GM18505 (cell line): Measurements from ENCODE around the gene RNU7-1.
A peak's percentile ranks its signal among the peaks of the same experiment; 100 is the strongest.

ENCODE experiments used
- ATAC-seq: cut with Tn5 transposase; IDR thresholded peaks from one replicate; pipeline ENCODE4 v1.9.1; 2021; ENCODE audit not compliant: unreplicated experiment
- POLR2A ChIP-seq: IDR thresholded peaks from 4 replicates; pipeline ENCODE4 v1.6.1; 2011; ENCODE audit warnings: borderline replicate concordance; ENCODE audit not compliant: insufficient read depth, insufficient read length; ENCODE audit errors: extremely low read depth

The RNU7-1 gene

GRCh38 chr12:6957741-6958608, 14.4 kb downstream of the RNU7-1 start:
- ATAC-seq = no peak

GRCh38 chr12:6958609-6959057, 15.0 kb downstream of the RNU7-1 start:
- TF ChIP-seq POLR2A = no peak
- no peak for ATAC-seq

More at GRCh38 chr12:6957741-6958608, 14.4 kb downstream of the RNU7-1 start:
- peak; percentile 45 for TF ChIP-seq POLR2A

GRCh38 chr12:6959058-6959804, 15.6 kb downstream of the RNU7-1 start:
- TF ChIP-seq POLR2A = peak; percentile 82
- peak; percentile 43 for ATAC-seq

- no peak for ATAC-seq
- no peak for TF ChIP-seq POLR2A
Observed at GRCh38 chr12:6959805-6960592, 16.4 kb downstream of the RNU7-1 start.

- ATAC-seq = no peak
- no peak for TF ChIP-seq POLR2A
Observed at GRCh38 chr12:6960593-6961277, 17.1 kb downstream of the RNU7-1 start.

- no peak for ATAC-seq
- peak; percentile 45 for TF ChIP-seq POLR2A
Observed at GRCh38 chr12:6961278-6961694, 17.7 kb downstream of the RNU7-1 start.

GRCh38 chr12:6961695-6962284, 18.2 kb downstream of the RNU7-1 start:
- ATAC-seq = no peak
- peak; percentile 46 for TF ChIP-seq POLR2A

- TF ChIP-seq POLR2A = peak; percentile 28
- ATAC-seq = no peak
Observed at GRCh38 chr12:6962285-6963015, 18.8 kb downstream of the RNU7-1 start.

- TF ChIP-seq POLR2A = no peak
- no peak for ATAC-seq
Observed at GRCh38 chr12:6963016-6963731, 19.6 kb downstream of the RNU7-1 start.

- no peak for ATAC-seq
- TF ChIP-seq POLR2A = no peak
Observed at GRCh38 chr12:6963791-6964413, 20.3 kb downstream of the RNU7-1 start.

GRCh38 chr12:6964605-6965025, 21.0 kb downstream of the RNU7-1 start:
- no peak for ATAC-seq
- no peak for TF ChIP-seq POLR2A
